ENCODE measurements around the gene MAGEH1.
A peak's percentile ranks its signal among the peaks of the same experiment; 100 is the strongest.

Gene MAGEH1

GRCh38 chrX:55450259-55450658 lies 1.7 kb upstream of the MAGEH1 start:
- Histone ChIP-seq H4K20me1 (ENCODE audit: insufficient read depth, low read length) (no peaks in the 10 kb centered on the region), H3K36me3 (ENCODE audit: insufficient read depth, low read length) (no peaks in the 10 kb centered on the region), H3K4me2 (ENCODE audit: low read length) (no peak overlapping the region), H3K9ac (ENCODE audit: low read length) (no peak overlapping the region), H3K79me2 (ENCODE audit: insufficient read depth, low read length) (no peaks in the 10 kb centered on the region), H3K9me3 (ENCODE audit: low read length) (no peaks in the 10 kb centered on the region), H3K9me2 (ENCODE audit: low read depth, low read length) (no peaks in the 10 kb centered on the region), H2AFZ (ENCODE audit: low read length) (no peak overlapping the region), H3K4me1 (ENCODE audit: insufficient read depth, low read length, severe bottlenecking) (peaks cover 5% of the 10 kb centered on the region), H3K27me3 (ENCODE audit: insufficient read depth, low read length) (no peaks in the 10 kb centered on the region), H3F3A (ENCODE audit: insufficient read depth, low read length) (no peaks in the 10 kb centered on the region), H3K4me3 (ENCODE audit: low read depth, low read length, poor library complexity, severe bottlenecking) (no peak overlapping the region), H3K27ac (ENCODE audit: low read depth, low read length, poor library complexity, severe bottlenecking) (no peak overlapping the region)
- TF ChIP-seq EZH2 (IDR thresholded peaks at IDR 0.05; ENCODE audit: borderline replicate concordance, low read length) (no peak), CTCF (IDR thresholded peaks at IDR 0.05; ENCODE audit: low read length) (no peak)

- Histone ChIP-seq H4K20me1 (ENCODE audit: insufficient read depth, low read length) (no peaks in the 10 kb centered on the region), H3K27ac (ENCODE audit: low read depth, low read length, poor library complexity, severe bottlenecking) (no peak overlapping the region), H3K79me2 (ENCODE audit: insufficient read depth, low read length) (no peaks in the 10 kb centered on the region), H3K36me3 (ENCODE audit: insufficient read depth, low read length) (no peaks in the 10 kb centered on the region), H3F3A (ENCODE audit: insufficient read depth, low read length) (no peaks in the 10 kb centered on the region), H3K9me2 (ENCODE audit: low read depth, low read length) (no peaks in the 10 kb centered on the region), H3K4me2 (ENCODE audit: low read length) (peak overlapping the region; percentile 91), H3K9me3 (ENCODE audit: low read length) (no peaks in the 10 kb centered on the region), H3K9ac (ENCODE audit: low read length) (no peak overlapping the region; the same call in 1 of the 2 replicates), H3K27me3 (ENCODE audit: insufficient read depth, low read length) (no peaks in the 10 kb centered on the region), H3K4me3 (ENCODE audit: low read depth, low read length, poor library complexity, severe bottlenecking) (peak overlapping the region; percentile 93), H2AFZ (ENCODE audit: low read length) (no peak overlapping the region), H3K4me1 (ENCODE audit: insufficient read depth, low read length, severe bottlenecking) (peaks cover 5% of the 10 kb centered on the region)
- TF ChIP-seq EZH2 (IDR thresholded peaks at IDR 0.05; ENCODE audit: borderline replicate concordance, low read length) = no peak
- no peak for TF ChIP-seq CTCF (IDR thresholded peaks at IDR 0.05; ENCODE audit: low read length)
These were observed 786 bp upstream of the MAGEH1 start for GRCh38 chrX:55451141-55451540.

GRCh38 chrX:55451626-55451989 lies 319 bp upstream of the MAGEH1 start:
- Histone ChIP-seq H3K27ac (ENCODE audit: low read depth, low read length, poor library complexity, severe bottlenecking) (no peak overlapping the region), H4K20me1 (ENCODE audit: insufficient read depth, low read length) (no peaks in the 10 kb centered on the region), H3K9ac (ENCODE audit: low read length) (peak overlapping the region; percentile 87; the same call in 1 of the 2 replicates), H3K36me3 (ENCODE audit: insufficient read depth, low read length) (no peaks in the 10 kb centered on the region), H2AFZ (ENCODE audit: low read length) (no peak overlapping the region), H3K9me2 (ENCODE audit: low read depth, low read length) (no peaks in the 10 kb centered on the region), H3F3A (ENCODE audit: insufficient read depth, low read length) (no peaks in the 10 kb centered on the region), H3K4me1 (ENCODE audit: insufficient read depth, low read length, severe bottlenecking) (peaks cover 5% of the 10 kb centered on the region), H3K4me2 (ENCODE audit: low read length) (peak overlapping the region; percentile 91), H3K4me3 (ENCODE audit: low read depth, low read length, poor library complexity, severe bottlenecking) (peak overlapping the region; percentile 93), H3K27me3 (ENCODE audit: insufficient read depth, low read length) (no peaks in the 10 kb centered on the region), H3K9me3 (ENCODE audit: low read length) (no peaks in the 10 kb centered on the region), H3K79me2 (ENCODE audit: insufficient read depth, low read length) (no peaks in the 10 kb centered on the region)
- no peak for TF ChIP-seq CTCF (IDR thresholded peaks at IDR 0.05; ENCODE audit: low read length)
- TF ChIP-seq EZH2 (IDR thresholded peaks at IDR 0.05; ENCODE audit: borderline replicate concordance, low read length) = no peak

All from OCI-LY1 (cell line).